ENCODE measurements around the gene FAM83E. TPM values are rescaled to one million over a fixed set of nuclear protein-coding genes. Genes with fewer than 3 reads are reported as not detected.

FAM83E gene
- polyA plus RNA-seq, 1 donor from 2014 or later, result 0.73 TPM

GRCh38 chr19:48627201-48627864 lies 12.5 kb upstream of the FAM83E start:
- H4K20me1 ChIP-seq (ENCODE audit: insufficient read depth), result no peaks in the 10 kb centered on the region
- TF ChIP-seq EP300 (conservative IDR thresholded peaks at IDR 0.05; ENCODE audit: poor library complexity, severe bottlenecking) (no peak), EZH2 (IDR thresholded peaks at IDR 0.05; ENCODE audit: borderline replicate concordance, insufficient read depth, low read length, poor library complexity, severe bottlenecking) (no peak)
- peaks cover 16% of the 10 kb centered on the region for H3K79me2 ChIP-seq (replicated peaks; ENCODE audit: insufficient read depth, low read length)
- no peak overlapping the region for H2AFZ ChIP-seq (ENCODE audit: low read depth, low read length)
- no peak overlapping the region for H3K9ac ChIP-seq (ENCODE audit: low read length)
- no peaks in the 10 kb centered on the region for H3K9me2 ChIP-seq (ENCODE audit: insufficient read depth, low read length)
- H3K27me3 ChIP-seq (ENCODE audit: insufficient read depth, low read depth, low read length), result no peaks in the 10 kb centered on the region
- H3K27ac ChIP-seq (ENCODE audit: low read length), result no peak overlapping the region
- no peaks in the 10 kb centered on the region for H3K9me3 ChIP-seq (ENCODE audit: low read length)
- no peak overlapping the region for H3K4me2 ChIP-seq (ENCODE audit: low read length)
- H3K4me3 ChIP-seq (ENCODE audit: low read length), result no peak overlapping the region
- H3F3A ChIP-seq (ENCODE audit: insufficient read depth, low read length, poor library complexity, severe bottlenecking), result peaks cover 5% of the 10 kb centered on the region
- H3K36me3 ChIP-seq (ENCODE audit: insufficient read depth, low read length), result no peaks in the 10 kb centered on the region

- Histone ChIP-seq H3K4me2 (ENCODE audit: low read length) (peak overlapping the region; percentile 93), H3K27me3 (ENCODE audit: insufficient read depth, low read depth, low read length) (no peaks in the 10 kb centered on the region), H3K79me2 (replicated peaks; ENCODE audit: insufficient read depth, low read length) (peaks cover 16% of the 10 kb centered on the region), H3K36me3 (ENCODE audit: insufficient read depth, low read length) (no peaks in the 10 kb centered on the region), H3K27ac (ENCODE audit: low read length) (no peak overlapping the region), H3F3A (ENCODE audit: insufficient read depth, low read length, poor library complexity, severe bottlenecking) (peaks cover 5% of the 10 kb centered on the region), H3K9me3 (ENCODE audit: low read length) (no peaks in the 10 kb centered on the region), H3K4me3 (ENCODE audit: low read length) (peak overlapping the region; percentile 90), H4K20me1 (ENCODE audit: insufficient read depth) (no peaks in the 10 kb centered on the region), H2AFZ (ENCODE audit: low read depth, low read length) (no peak overlapping the region), H3K9me2 (ENCODE audit: insufficient read depth, low read length) (no peaks in the 10 kb centered on the region), H3K9ac (ENCODE audit: low read length) (peak overlapping the region; percentile 94)
- no peak for TF ChIP-seq CTCF (IDR thresholded peaks at IDR 0.05; ENCODE audit: poor library complexity, severe bottlenecking)
- no peak for TF ChIP-seq POLR2AphosphoS5 (IDR thresholded peaks at IDR 0.05)
- TF ChIP-seq RAD21 (conservative IDR thresholded peaks at IDR 0.05), result no peak
- no peak for TF ChIP-seq EZH2 (IDR thresholded peaks at IDR 0.05; ENCODE audit: borderline replicate concordance, insufficient read depth, low read length, poor library complexity, severe bottlenecking)
- no peak for TF ChIP-seq MXI1 (conservative IDR thresholded peaks at IDR 0.05; ENCODE audit: poor library complexity, severe bottlenecking)
- no peak for TF ChIP-seq REST (IDR thresholded peaks at IDR 0.05; ENCODE audit: borderline replicate concordance)
- no peak for TF ChIP-seq SMC3 (conservative IDR thresholded peaks at IDR 0.05; ENCODE audit: poor library complexity)
- TF ChIP-seq EP300 (conservative IDR thresholded peaks at IDR 0.05; ENCODE audit: poor library complexity, severe bottlenecking), result no peak
- no peak for TF ChIP-seq TAF1 (IDR thresholded peaks at IDR 0.05; ENCODE audit: low read depth)
Observed at GRCh38 chr19:48625891-48626327, 11.0 kb upstream of the FAM83E start.

Measured in neural cell (in vitro differentiated cells).